HT1080 (cell line): ENCODE measurements around the gene WFS1. TPM values are rescaled to one million over a fixed set of nuclear protein-coding genes. Genes with fewer than 3 reads are reported as not detected.

ENCODE experiments used
- DNase-seq: peaks from one replicate; pipeline ENCODE4 v3.0.0-alpha.2; 2015; ENCODE audit warnings: low read depth
- total RNA-seq: library from RNA; depleted of rRNA; stranded (reverse); fragments of >200 nt; shearing (Covaris generic); gene quantifications from 2 replicates; pipeline ENCODE4 v1.2.3, GENCODE V29; 2014

The WFS1 gene
- total RNA-seq, 1 experiment from 2014 or later = 14.8 TPM

GRCh38 chr4:6258026-6258360 is 11.7 kb upstream of the WFS1 start:
- DNase-seq = no peak

GRCh38 chr4:6258741-6259140 is 10.9 kb upstream of the WFS1 start:
- no peak for DNase-seq

- DNase-seq = no peak
These were observed 9.8 kb upstream of the WFS1 start for GRCh38 chr4:6259886-6260285.

GRCh38 chr4:6262176-6262575 is 7.5 kb upstream of the WFS1 start:
- no peak for DNase-seq

GRCh38 chr4:6262847-6263487 is 6.7 kb upstream of the WFS1 start:
- no peak for DNase-seq

GRCh38 chr4:6263526-6264224 is 6.0 kb upstream of the WFS1 start:
- DNase-seq = no peak

GRCh38 chr4:6264225-6264540 is 5.5 kb upstream of the WFS1 start:
- DNase-seq = no peak

- no peak for DNase-seq
These were observed 4.1 kb upstream of the WFS1 start for GRCh38 chr4:6265546-6265945.

- DNase-seq = no peak
These were observed 2.1 kb upstream of the WFS1 start for GRCh38 chr4:6267573-6267972.

- no peak for DNase-seq
These were observed 717 bp upstream of the WFS1 start for GRCh38 chr4:6268650-6269615.

GRCh38 chr4:6270636-6271121 is 1.0 kb downstream of the WFS1 start:
- no peak for DNase-seq

GRCh38 chr4:6271206-6271605 is 1.6 kb downstream of the WFS1 start:
- DNase-seq = no peak

- DNase-seq = no peak
These were observed 2.2 kb downstream of the WFS1 start for GRCh38 chr4:6271701-6272465.

- peak; percentile 83 for DNase-seq
These were observed 3.4 kb downstream of the WFS1 start for GRCh38 chr4:6272863-6273660.

- DNase-seq = no peak
These were observed 4.0 kb downstream of the WFS1 start for GRCh38 chr4:6273661-6273990.

GRCh38 chr4:6275351-6275750 is 5.7 kb downstream of the WFS1 start:
- DNase-seq = no peak

GRCh38 chr4:6275898-6276806 is 6.5 kb downstream of the WFS1 start:
- DNase-seq = no peak

GRCh38 chr4:6277139-6277802 is 7.6 kb downstream of the WFS1 start:
- no peak for DNase-seq
